Hepatocyte (in vitro differentiated cells): ENCODE data around the gene FAM180A.

Source experiments
- EZH2 ChIP-seq: fragments of 200-600 bp; sonication (generic); IDR thresholded peaks from 2 replicates; pipeline ENCODE4 v1.6.1; 2016; ENCODE audit warnings: antibody characterized with exemption, mild to moderate bottlenecking, borderline replicate concordance
- EZH2phosphoT487 ChIP-seq: fragments of 200-600 bp; sonication (generic); IDR thresholded peaks from one replicate; pipeline ENCODE4 v1.6.1; 2018; ENCODE audit warnings: antibody characterized with exemption, mild to moderate bottlenecking, low read depth, moderate library complexity; ENCODE audit not compliant: unreplicated experiment, severe bottlenecking
- TF ChIP-seq, protein P1 (sequence below): fragments of 200-600 bp; sonication (generic); IDR thresholded peaks from 2 replicates; pipeline ENCODE4 v1.5.1; 2016; ENCODE audit warnings: antibody characterized with exemption, mild to moderate bottlenecking; ENCODE audit not compliant: poor library complexity

DNA sequence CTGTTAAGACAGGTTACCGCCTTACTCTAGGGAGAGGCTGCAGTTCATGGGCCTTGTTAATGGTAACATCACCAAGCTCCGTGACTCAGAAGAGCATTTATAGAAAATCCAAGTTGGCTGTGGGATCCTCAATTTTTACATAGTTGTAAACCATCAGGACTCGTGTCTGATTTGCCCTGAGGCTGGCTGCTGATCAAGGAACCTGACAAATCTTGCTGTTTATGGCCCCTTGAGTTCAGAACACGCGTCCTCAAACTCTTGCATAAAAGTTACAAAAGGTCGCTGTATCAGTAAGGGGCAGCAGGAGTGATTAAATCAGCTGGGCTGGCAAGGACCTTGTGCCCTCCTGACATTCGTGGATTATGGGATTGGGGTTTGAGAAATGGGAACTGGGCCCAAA lies 25.2 kb downstream of the FAM180A start:
- TF ChIP-seq, protein P1, sequence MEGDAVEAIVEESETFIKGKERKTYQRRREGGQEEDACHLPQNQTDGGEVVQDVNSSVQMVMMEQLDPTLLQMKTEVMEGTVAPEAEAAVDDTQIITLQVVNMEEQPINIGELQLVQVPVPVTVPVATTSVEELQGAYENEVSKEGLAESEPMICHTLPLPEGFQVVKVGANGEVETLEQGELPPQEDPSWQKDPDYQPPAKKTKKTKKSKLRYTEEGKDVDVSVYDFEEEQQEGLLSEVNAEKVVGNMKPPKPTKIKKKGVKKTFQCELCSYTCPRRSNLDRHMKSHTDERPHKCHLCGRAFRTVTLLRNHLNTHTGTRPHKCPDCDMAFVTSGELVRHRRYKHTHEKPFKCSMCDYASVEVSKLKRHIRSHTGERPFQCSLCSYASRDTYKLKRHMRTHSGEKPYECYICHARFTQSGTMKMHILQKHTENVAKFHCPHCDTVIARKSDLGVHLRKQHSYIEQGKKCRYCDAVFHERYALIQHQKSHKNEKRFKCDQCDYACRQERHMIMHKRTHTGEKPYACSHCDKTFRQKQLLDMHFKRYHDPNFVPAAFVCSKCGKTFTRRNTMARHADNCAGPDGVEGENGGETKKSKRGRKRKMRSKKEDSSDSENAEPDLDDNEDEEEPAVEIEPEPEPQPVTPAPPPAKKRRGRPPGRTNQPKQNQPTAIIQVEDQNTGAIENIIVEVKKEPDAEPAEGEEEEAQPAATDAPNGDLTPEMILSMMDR: no peak
- no peak for TF ChIP-seq EZH2
- TF ChIP-seq EZH2phosphoT487: no peak
